ENCODE results near the gene CREB1.

The CREB1 gene

GRCh38 chr2:207612714-207613113 lies 83.0 kb downstream of the CREB1 start:
- TF ChIP-seq CTCF (IDR thresholded peaks at IDR 0.05; ENCODE audit: insufficient read depth, low read length) (no peak), SPI1 (IDR thresholded peaks at IDR 0.05; ENCODE audit: borderline replicate concordance, low read depth) (no peak), REST (IDR thresholded peaks at IDR 0.05; ENCODE audit: insufficient replicate concordance, low read depth) (no peak), POLR2AphosphoS5 (IDR thresholded peaks at IDR 0.05; ENCODE audit: low read depth) (no peak), GABPA (IDR thresholded peaks at IDR 0.05; ENCODE audit: low read depth) (no peak)
- H3K4me3 ChIP-seq (replicated peaks; ENCODE audit: insufficient read depth, low read length): no peak overlapping the region
- H3K27me3 ChIP-seq (ENCODE audit: insufficient read depth, poor library complexity, severe bottlenecking): no peaks in the 10 kb centered on the region
- DNase-seq (ENCODE audit: low read depth in 1 of 2, low spot score in 1 of 2): no peak
- no peak overlapping the region for H3K27ac ChIP-seq (replicated peaks)

- no peak overlapping the region for H3K4me3 ChIP-seq (replicated peaks; ENCODE audit: insufficient read depth, low read length)
- TF ChIP-seq GABPA (IDR thresholded peaks at IDR 0.05; ENCODE audit: low read depth) (no peak), REST (IDR thresholded peaks at IDR 0.05; ENCODE audit: insufficient replicate concordance, low read depth) (no peak), CTCF (IDR thresholded peaks at IDR 0.05; ENCODE audit: insufficient read depth, low read length) (no peak), POLR2AphosphoS5 (IDR thresholded peaks at IDR 0.05; ENCODE audit: low read depth) (no peak)
These were observed 85.1 kb downstream of the CREB1 start for GRCh38 chr2:207614824-207615223.

DNA sequence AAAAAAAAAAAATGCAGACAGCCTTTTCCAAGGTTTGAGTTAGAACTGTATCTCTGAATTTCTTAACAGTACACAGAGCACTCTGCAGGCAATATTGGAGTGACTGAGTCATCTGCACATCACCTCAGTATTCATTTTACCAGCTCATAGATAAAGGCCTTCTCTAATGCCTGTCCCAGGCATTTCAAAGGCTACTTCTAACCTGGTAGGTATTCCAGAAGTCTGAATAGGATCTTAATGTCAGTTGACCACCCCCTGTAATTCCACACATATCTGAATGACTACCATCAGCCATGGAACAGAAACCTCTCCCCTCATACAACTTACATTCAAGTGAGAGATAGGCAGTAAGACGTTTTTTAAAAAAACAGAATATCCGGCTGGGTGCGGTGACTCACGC lies 86.4 kb downstream of the CREB1 start:
- H3K27ac ChIP-seq (replicated peaks): no peak overlapping the region
- no peak for TF ChIP-seq GABPA (IDR thresholded peaks at IDR 0.05; ENCODE audit: low read depth)
- no peak for TF ChIP-seq CTCF (IDR thresholded peaks at IDR 0.05; ENCODE audit: insufficient read depth, low read length)
- no peak for TF ChIP-seq POLR2AphosphoS5 (IDR thresholded peaks at IDR 0.05; ENCODE audit: low read depth)
- no peak for TF ChIP-seq SPI1 (IDR thresholded peaks at IDR 0.05; ENCODE audit: borderline replicate concordance, low read depth)
- no peak for TF ChIP-seq REST (IDR thresholded peaks at IDR 0.05; ENCODE audit: insufficient replicate concordance, low read depth)
- no peaks in the 10 kb centered on the region for H3K27me3 ChIP-seq (ENCODE audit: insufficient read depth, poor library complexity, severe bottlenecking)
- H3K4me3 ChIP-seq (replicated peaks; ENCODE audit: insufficient read depth, low read length): no peak overlapping the region
- DNase-seq (ENCODE audit: low read depth in 1 of 2, low spot score in 1 of 2): no peak

More at GRCh38 chr2:207614824-207615223, 85.1 kb downstream of the CREB1 start:
- no peaks in the 10 kb centered on the region for H3K27me3 ChIP-seq (ENCODE audit: insufficient read depth, poor library complexity, severe bottlenecking)
- H3K27ac ChIP-seq (replicated peaks): no peak overlapping the region
- DNase-seq (ENCODE audit: low read depth in 1 of 2, low spot score in 1 of 2): no peak
